Measurements from ENCODE around the gene HTRA3.

HTRA3 gene

DNA sequence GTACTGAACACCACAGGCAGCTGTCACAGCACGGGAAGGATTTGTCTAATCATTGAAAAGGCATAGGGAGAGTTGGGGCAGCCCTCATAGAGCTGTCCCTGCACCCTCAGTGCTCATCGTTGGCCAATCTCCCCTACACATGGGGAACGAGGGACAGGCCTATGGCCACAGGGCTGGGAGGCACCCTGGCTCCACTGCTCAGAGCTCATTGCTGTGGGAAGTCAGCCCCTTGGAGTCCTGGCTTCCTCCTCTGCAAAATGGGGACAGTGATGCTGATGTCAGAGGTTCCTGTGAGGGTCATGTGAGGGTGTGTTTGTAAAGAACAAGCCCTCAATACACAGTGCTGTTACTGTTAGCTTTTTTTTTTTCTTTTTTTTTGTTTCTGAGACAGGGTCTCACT lies 19.3 kb upstream of the HTRA3 start:
- DNase-seq, result no peak

DNA sequence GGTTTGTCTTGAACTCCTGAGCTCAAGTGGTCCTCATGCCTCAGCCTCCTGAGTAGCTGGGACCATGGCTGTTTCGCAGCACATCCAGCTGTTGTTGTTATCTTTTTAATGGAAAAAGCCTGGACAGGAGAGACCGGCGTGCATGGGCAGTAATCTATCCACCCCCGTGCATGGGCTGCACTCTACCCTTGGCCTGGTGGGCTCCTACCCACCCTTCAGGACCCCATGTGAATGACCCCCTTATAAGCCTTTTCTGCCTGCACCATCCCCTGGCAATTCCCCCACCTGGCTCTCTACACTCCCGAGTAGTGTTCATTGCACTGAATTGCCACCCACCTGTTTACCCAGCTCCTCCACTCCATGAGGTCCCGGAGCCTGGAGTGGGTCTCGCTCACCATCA lies 18.9 kb upstream of the HTRA3 start:
- DNase-seq, result no peak

DNA sequence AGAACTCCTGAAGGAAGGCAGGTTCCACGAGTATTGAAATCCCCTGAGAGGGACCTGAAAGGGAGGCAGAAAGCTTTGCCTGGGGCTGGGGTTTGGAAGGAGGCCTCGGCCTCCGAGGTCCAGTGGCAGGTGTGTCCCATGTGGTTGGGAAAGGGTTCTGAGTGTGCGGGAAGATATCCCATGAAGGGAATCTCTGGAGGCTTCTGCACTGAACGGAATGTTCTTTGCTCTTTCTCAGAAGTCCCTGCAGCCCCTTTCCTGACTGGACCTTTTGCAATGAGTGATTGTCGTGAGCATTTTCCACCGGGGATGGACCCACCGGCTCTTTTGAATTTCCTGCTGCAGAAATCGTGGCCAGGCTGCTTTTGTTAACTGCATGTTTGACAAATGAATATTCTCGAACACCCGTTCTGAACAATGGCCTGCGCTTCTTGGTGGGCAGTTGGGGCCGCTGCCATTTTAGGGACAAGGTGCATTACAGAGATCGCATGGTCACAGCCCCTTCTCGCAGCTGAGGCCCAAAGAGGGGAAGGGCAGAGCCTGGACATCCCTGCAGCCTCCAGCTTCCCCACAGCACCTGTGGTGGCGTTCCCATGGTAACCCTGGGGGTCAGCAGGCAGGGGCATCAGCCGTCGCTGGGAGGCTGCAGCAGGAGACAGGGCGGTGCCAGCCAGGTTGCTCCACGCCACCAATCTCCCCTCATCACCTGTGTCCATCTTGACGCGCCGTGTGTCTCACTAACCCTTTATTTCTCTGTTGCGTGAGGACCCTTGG lies 18.3 kb upstream of the HTRA3 start:
- no peak for DNase-seq

DNA sequence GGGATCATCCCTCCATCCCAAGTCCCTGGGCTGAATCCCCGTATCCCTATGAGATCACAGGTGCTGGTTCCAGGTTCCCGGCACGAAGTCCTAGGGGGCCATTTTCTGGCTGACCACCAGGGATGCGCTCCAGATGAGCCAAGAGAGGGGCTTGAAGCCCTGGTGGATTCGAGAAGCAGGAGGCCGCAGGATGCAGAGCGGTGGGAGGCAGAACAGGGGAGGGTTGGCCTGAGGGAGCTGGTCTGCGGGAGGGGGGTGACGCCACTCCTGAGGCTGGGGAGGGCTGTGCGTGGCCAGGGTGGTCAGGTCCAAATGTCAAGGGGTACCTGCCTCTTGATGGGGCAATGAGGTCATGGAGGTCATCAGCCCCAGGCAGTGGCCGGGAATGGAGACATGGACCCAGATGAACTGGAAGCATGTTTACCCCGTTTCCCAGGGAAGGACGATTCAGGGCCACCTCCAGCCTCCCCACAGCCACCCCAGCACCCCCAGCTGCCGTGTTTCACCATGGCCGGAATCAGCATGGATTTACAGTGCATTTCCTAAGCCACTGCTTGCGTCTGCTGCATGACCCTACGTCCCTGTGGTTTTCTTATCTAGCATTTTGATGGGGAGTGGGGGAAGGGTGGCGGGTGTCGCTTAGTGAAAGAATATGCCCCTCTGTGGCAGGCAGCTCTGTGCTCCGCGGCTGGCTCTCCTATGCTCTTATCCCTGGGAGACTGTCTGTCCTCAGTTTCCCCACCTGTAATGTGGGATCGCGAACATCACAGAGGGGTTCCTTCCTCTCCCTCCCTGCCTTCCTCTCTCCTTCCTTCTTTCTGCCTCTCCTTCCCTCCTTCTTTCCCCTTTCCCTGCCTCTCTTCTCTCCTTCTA lies 17.0 kb upstream of the HTRA3 start:
- DNase-seq, result no peak

DNA sequence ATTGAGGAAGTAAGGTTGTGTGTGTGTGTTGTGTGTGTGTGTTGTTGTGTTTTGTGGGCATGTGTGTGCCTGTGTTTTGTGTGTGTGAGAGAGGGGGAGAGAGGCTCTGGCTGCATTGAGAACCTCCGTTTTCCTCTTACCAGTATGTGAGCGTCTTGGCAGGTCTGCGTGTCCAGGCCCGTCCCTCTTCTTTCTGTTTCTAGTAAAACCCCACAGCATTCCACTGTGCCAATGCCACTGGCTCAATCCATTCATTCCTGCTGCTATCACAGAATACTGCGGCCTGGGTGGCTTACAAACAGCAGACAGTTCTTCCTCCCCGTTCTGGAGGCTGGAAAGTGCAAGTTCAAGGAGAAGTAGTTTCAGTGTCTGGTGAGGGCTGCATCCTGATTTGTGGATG lies 15.5 kb upstream of the HTRA3 start:
- no peak for DNase-seq

DNA sequence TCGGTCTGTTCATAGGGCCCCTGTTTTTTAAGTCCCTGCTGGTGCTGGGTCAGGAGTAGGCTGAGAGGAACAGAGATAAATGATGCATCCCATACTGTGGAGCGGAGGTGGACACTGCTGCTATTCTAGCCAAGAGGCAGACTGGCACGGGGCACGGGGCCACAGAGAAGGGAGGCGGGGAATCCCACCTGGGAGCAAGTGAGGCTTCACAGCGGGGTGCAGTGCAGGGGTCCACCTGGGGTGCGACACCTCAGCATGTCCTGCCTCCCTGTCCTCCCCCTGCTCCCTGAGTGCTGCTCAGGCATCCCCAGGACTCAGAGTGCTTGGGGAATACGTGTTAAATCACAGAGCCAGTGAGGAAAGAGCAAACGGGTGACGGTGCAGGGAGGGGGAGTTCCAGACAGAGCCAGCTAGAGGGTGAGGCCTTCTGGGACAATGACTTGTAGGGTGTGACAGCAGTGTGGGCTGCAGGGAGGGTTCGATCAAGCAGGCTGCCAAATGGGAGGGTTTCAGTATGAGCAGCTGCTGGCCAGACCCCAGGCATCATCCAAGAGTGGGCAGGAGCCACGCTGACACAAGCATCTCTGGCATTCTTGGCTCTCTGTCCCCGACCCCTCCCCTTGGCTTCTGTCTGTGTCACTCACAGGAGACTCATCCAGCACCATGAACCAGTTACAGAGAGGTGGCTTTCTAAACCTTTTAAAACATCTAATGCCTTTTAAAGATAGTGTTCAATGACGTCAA lies 13.7 kb upstream of the HTRA3 start:
- DNase-seq, result no peak

DNA sequence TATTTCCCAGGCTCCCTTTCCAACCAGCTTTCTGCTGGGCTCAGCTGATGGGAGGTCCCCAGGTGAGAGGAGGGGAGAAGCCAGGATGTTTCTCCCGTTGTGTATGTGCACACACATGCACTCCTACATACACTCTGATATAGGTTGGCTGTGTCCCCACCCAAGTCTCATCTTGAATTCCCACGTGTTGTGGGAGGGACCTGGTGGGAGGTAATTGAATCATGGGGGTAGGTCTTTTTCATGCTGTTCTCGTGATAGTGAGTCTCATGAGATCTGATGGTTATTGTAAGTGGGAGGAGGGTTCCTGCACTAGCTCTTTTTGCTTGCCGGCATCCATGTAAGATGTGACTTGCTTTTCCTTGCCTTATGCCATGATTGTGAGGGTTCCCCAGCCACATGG lies 11.7 kb upstream of the HTRA3 start:
- no peak for DNase-seq

DNA sequence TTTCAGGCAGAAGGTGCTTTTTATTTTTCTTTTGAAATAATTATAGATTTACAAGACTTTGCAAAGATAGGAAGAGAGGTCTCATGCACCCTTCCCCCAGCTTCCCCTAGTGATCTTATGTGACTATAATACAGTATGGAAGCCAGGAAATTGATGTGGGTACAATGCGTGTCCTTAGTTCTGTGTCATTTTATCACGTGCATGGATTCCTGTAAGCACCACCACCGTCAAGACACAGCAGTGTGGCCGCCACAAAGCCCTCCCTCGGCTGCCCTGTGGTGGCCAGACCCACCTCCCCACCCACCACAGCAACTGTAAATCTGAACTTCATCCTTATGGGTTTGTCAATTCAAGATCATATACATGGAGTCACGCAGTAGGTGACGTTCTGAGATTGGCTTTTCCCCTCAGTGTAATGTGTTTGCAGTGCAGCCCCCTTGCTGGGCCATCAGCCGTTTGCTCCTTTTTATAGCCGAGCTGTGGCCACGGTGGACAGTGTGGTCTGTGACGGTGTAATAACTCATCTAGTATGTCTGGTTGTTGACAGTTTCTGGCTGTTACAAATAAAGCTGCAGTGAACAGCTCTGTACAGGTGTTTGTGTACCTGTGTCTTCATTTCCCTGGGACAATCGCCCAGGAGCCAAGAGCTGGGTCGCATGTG lies 10.9 kb upstream of the HTRA3 start:
- DNase-seq, result no peak

DNA sequence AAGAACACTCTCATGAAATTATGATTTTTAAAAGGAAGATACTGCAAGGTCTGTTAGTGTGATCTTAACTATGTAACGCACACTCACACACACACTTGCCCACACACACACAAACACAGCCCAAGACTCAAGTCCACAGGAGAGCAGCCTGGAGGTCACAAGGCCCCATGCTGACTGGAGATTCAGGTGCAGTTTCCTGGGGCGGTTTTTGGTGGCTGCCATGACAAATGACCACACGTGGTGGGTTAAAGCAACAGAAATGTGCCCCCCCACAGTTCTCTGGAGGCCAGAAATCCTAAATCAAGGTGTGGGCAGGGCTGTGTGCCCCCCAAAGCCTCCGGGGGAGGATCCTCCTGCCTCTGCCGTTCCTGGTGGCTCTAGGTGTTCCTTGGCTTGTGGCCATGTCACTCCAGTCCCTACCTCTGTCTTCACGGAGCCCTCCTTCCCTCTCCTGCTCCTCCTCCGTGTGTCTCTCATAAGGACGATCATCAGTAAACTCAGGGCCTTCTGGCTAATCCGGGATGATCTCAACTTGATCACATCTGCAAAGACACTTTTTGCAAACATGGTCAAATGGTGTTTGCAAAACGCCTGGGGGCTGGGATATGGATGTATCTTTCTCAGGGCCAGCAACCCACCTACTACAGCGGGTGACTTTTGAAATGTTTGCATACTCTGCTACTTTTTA lies 9.7 kb upstream of the HTRA3 start:
- no peak for DNase-seq

DNA sequence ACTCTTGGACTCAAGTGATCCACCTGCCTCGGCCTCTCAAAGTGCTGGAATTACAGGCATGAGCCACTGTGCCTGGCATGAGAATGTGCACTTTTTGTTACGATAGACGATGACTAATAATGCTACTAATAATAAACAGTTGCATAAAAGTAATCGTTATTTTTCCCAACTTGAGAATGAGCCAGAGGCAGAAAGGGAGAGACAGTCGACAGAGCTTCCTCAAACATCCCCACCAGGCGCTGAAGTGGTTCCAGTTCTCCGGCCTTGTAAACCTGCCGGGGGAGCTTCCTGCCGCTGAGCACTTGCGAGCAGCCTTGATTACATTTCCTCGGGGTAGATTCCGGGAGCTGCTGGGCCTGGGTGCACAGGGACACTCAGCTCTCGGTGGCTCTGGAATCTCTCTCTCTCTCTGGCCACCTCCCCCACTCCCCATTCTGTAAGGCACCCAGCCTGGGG lies 8.9 kb upstream of the HTRA3 start:
- DNase-seq, result no peak

DNA sequence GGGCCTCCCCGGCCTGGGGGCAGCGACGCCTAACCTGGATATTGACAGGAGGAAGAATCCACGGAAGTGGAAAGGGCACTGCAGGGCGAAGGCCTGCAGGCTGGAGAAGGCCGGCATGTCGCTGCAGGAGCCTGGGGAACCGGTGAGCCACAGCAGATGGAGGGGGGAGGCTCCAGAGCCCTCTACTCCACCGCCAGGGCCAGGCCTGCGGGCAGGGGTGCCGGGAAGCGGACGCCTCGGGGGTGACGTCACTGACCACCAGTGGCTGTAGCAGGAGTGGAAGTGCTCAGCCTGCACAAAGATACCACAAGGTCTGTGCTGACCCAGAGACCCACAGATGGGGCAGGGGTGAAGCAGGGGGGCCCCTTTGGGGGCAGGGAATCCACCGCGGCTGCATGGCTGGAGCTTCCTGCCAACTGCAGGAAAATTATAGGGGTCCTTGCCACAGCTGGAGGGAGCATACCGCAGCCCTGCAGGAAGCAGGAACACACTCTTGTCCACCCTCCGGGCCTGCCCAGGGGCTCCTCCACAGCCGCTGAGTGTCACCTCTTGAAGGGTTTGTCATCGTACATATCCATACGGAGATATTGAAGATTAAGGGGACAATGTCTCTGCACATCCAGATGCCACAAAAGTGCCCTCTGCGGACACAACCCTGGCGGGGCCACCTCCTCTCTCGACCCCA lies 7.6 kb upstream of the HTRA3 start:
- no peak for DNase-seq

DNA sequence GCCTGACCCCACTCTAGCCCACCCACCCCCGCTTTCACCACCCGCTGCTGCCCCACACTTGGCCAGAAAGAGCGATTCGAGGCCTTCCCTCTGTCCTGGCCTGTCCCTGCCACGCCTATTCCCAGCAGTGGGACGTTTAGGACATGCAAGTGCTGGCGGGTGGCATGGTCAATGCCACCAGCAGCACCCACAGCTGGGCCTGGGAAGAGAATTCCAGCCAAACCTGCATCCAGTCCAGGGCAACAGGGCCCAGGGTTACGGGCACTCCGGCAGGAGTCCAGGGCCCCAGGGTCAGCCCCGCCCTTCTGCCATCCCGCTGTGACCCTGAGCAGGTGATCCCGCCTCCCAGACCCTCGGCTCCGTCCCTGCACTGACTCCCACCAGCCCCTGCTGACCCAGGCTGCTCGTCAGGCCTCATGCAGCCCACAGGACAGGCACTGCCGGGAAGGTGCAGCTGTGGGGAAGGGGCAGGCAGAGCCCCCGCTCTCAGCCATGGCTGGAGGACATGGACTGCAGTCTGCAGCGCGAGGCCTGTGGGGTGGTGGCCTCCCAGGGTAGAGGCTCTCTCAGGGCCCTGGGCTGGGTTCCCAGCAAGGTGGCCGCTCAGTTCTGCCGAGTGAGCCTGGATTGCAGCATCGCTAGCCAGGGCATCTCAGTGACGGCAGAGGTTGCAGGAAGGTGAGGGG lies 6.8 kb upstream of the HTRA3 start:
- no peak for DNase-seq

DNA sequence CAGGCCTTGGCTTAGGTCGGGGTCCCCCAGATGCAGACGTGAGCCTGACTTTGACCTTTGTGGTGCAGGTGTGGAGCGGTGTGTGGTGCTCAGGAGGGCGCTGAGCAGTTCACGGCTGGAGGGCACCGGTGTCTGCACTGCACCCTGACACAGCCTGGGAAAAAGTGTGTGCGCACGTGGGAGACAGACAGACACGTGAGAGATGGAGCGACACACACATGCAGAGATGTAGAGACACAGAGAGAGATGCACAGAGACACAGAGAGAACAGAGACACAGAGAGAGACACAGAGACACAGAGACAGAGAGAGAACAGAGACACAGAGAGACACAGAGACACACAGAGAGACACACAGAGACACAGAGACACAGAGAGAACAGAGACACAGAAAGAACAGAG lies 6.2 kb upstream of the HTRA3 start:
- DNase-seq, result no peak

DNA sequence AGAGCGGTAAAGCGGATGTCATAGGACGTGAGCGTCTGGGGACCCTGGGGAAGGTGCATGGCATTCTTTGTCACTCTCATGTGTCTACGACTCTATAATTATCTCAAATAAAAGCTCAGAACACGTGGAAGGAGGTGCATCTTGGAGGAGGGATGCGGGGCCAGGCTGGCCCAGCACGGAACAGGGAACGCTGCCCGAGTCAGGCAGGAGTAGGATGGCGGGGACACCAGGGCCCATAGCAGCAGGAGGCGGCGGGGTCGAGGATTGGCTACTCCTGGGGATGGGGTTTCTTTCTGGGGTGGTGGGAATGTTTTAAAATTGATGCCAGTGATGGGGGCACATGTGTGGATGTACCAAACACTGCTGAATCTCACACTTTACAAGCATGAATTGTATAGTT lies 5.4 kb upstream of the HTRA3 start:
- DNase-seq, result no peak

DNA sequence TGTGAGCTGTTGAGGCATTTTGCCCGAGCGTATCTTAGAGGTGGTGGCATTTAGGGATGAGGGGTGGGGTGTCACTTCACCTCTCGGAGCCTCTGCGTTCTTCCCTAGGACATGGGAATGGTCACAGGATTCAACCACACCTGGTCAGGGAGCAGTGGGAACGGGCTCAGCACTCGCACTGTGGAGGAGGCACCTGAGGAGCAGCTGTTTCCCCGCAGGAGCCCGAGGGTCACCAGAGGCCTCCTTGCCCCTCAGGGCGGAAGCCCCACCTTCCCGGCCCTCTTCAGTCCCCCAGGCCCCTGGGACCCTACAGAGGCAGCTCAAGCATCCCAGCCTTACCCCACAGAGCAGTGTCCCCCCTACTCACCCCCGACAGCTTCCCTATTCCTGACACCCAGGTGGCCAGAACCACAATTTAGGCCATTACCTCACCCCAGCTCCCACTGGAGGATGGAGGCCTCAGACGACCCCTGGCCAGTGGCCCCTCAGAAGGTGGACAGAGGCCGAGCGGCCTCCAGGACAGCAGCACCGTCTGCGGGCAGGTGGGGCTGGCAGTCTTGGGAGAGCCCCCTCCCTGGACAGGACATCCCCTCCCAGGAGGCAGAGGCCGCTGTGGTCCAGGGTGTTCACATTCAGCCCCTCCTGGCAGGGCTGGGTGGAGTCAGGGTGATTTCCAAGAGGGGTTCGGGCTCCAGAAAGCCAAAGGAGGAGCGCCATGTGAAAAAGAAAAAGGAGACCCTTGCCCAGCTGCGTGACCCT lies 4.2 kb upstream of the HTRA3 start:
- DNase-seq, result no peak

DNA sequence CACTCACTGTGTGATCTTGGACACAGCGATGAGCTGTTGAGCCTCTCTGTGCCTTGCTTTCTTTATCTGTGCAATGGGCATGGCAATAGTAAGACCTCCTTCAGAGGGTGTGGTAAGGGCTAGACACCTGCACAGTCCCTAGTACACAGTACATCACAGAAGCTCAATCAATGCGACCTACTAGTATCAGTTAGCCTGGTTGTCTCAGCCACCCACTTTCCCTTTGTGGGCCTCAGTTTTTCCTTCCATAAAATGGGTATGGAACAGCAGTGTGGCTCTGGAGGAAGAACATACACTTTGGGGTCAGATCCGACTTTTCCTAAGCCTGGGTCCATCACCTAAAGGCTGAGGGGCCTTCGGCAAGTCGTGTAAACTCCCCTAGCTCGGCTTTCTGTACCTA lies 3.5 kb upstream of the HTRA3 start:
- DNase-seq, result no peak

DNA sequence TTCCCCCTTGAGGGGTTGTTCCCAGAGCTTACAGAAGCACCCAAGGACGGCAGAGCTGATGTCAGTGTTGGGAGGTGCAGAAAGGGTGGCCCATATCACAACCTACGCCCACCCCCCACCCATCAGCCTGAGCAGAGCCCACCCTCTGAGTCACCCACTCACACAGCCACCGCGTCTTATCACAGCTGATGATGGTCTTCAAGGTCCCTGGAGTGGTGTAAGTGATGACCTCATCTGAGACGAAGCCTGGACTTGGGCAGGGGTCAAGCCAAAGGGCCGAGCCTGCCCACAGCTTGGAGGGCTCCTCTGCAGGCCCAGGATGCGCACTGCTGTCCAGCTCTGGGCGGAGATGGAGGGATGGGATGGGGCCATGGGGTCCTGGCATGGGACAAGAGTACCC lies 3.0 kb upstream of the HTRA3 start:
- no peak for DNase-seq

DNA sequence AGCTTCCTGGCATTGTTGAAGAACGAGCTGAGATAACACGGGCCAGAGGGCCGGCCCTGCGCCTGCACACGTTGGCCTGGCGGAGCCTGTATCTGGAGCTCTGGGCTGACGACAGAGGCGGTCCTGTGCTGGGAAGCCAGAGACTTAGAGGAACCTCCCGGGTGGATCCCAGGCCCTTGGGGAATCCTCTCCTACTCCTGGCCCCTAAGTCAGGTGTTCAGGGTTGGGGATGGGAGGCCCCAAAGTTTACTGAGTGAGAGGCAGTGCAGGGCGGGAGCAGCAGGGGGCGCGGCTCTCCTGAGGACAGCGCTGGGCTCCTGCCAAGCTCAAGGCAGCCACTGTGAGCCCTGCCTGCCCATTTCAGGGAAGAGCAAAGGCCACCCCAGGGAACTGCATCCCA lies 2.5 kb upstream of the HTRA3 start:
- peak; percentile 11 for DNase-seq

DNA sequence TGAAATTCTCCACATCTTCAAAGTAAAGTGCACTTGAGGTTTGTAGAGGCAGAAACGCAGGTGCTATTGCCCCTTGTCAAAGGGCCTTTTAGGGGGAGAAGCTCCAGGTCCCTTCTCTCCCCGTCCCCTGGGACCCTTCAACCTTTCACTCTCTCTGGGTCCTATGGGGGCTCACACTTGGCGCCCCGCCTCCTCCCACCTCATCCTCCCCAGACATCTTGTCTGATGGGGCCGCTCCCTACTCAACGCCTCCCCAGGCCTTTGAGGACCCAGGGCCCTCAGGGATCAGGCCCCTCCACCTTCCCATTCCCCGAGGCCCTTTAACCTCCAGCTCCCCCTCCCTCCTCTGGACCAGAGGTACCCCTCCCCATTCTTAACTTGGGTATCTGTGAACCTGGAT lies 1.3 kb upstream of the HTRA3 start:
- DNase-seq, result no peak

DNA sequence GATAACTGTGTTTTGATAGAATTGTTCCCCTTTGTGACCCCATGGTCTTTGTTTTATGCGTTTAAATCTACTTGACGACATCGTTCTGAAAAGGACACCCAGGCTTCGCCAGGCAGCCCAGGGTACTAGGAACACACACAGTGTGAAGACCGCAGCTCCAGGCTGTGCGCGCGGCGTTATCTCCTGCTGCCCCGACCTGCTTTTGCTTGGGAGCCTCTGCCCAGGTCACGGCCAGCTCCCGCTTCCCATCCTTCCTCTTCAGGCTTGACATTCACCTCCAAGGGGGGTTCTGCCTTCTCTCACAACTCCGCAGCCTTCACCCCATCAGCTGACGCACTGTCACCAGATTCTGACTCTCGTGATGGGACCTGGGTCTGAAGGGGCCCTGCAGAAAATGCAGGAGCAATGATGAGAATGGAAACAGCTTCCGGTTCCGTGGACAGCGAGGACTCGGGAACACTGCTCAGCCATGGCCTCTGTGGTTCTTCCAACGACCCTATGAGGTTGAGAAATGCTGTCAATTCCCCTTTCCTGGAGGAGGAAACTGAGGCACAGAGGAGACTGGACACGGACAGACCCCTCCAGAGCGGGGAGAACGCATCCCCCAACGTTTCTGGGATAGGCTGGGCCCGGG lies 536 bp upstream of the HTRA3 start:
- DNase-seq, result no peak

Data from stimulated activated CD4-positive, alpha-beta T cell treated with anti-CD3 and anti-CD28 coated beads, Interleukin-4, amount 100 ng/mL, for 1 hour (primary cell).